WTC11 (cell line): ENCODE measurements around the gene NFATC2. TPM values are rescaled to one million over a fixed set of nuclear protein-coding genes. Genes with fewer than 3 reads are reported as not detected.

Experiments
- ATAC-seq: fragments of 200-7000 bp; cut with Tn5 transposase; 2 replicates; pipeline ENCODE4 v1.10.0; 2021; ENCODE audit warnings: mild to moderate bottlenecking, moderate library complexity
- CTCF ChIA-PET: fragments of 300-600 bp; sonication (Branson Sonifier 250); formaldehyde crosslinking; loops from one replicate; lab custom pipeline; 2021; ENCODE audit warnings: antibody characterized with exemption; lab: Charles Lee
- POLR2A ChIA-PET: fragments of 350-600 bp; sonication (Branson Sonifier 250); formaldehyde crosslinking; loops from one replicate; lab custom pipeline; 2021; ENCODE audit warnings: antibody characterized with exemption; lab: Charles Lee
- DNase-seq: peaks from one replicate; pipeline ENCODE4 v3.0.0; 2021; ENCODE audit warnings: low spot score
- H3K27ac Mint-ChIP-seq: 2 replicates; pipeline ENCODE4 v1.8.0; 2021; ENCODE audit warnings: mixed read lengths
- H3K27me3 Mint-ChIP-seq: 2 replicates; pipeline ENCODE4 v1.8.0; 2021; ENCODE audit warnings: low read depth, mild to moderate bottlenecking, moderate library complexity, mixed read lengths
- H3K36me3 Mint-ChIP-seq: 2 replicates; pipeline ENCODE4 v1.8.0; 2021; ENCODE audit warnings: mixed read lengths
- H3K4me1 Mint-ChIP-seq: 2 replicates; pipeline ENCODE4 v1.8.0; 2022; ENCODE audit warnings: mixed read lengths
- H3K4me3 Mint-ChIP-seq: 2 replicates; pipeline ENCODE4 v1.8.0; 2021; ENCODE audit warnings: mild to moderate bottlenecking, moderate library complexity, mixed read lengths
- H3K9me3 Mint-ChIP-seq: 2 replicates; pipeline ENCODE4 v1.8.0; 2021; ENCODE audit warnings: mixed read lengths
- ATF6 ChIP-seq: sonication (generic); formaldehyde crosslinking; IDR thresholded peaks from 2 replicates; pipeline ENCODE4 v1.8.1; 2023; ENCODE audit warnings: mild to moderate bottlenecking, missing genetic modification reagents
- E2F1 ChIP-seq: sonication (generic); formaldehyde crosslinking; IDR thresholded peaks from 2 replicates; pipeline ENCODE4 v1.8.0; 2022; ENCODE audit warnings: mild to moderate bottlenecking, missing genetic modification reagents
- ERG ChIP-seq: fragments of 250-450 bp; sonication (Bioruptor Pico); IDR thresholded peaks from 2 replicates; pipeline ENCODE4 v1.8.0; 2021; ENCODE audit warnings: mild to moderate bottlenecking
- ESRRA ChIP-seq: sonication (generic); formaldehyde crosslinking; IDR thresholded peaks from 2 replicates; pipeline ENCODE4 v1.8.1; 2022; ENCODE audit warnings: mild to moderate bottlenecking, missing genetic modification reagents, borderline replicate concordance
- ETV6 ChIP-seq: sonication (generic); formaldehyde crosslinking; IDR thresholded peaks from 2 replicates; pipeline ENCODE4 v1.8.1; 2022; ENCODE audit warnings: mild to moderate bottlenecking, missing genetic modification reagents
- FOXJ3 ChIP-seq: sonication (generic); formaldehyde crosslinking; IDR thresholded peaks from 2 replicates; pipeline ENCODE4 v1.9.0; 2021; ENCODE audit warnings: missing genetic modification reagents, mild to moderate bottlenecking, borderline replicate concordance
- FOXK1 ChIP-seq: sonication (generic); formaldehyde crosslinking; IDR thresholded peaks from 2 replicates; pipeline ENCODE4 v1.8.0; 2022; ENCODE audit warnings: mild to moderate bottlenecking, moderate library complexity, missing genetic modification reagents
- GRHL2 ChIP-seq: fragments of 250-450 bp; sonication (Bioruptor Pico); IDR thresholded peaks from 2 replicates; pipeline ENCODE4 v1.8.0; 2022; ENCODE audit warnings: mild to moderate bottlenecking, moderate library complexity; ENCODE audit not compliant: insufficient replicate concordance, severe bottlenecking
- MLX ChIP-seq: sonication (generic); formaldehyde crosslinking; IDR thresholded peaks from 2 replicates; pipeline ENCODE4 v1.8.1; 2023; ENCODE audit warnings: mild to moderate bottlenecking, missing genetic modification reagents, moderate library complexity
- PRRX2 ChIP-seq: fragments of 250-450 bp; sonication (Bioruptor Pico); IDR thresholded peaks from 2 replicates; pipeline ENCODE4 v1.8.0; 2021; ENCODE audit warnings: mild to moderate bottlenecking
- TP53 ChIP-seq: sonication (generic); formaldehyde crosslinking; IDR thresholded peaks from 2 replicates; pipeline ENCODE4 v1.8.1; 2023; ENCODE audit warnings: mild to moderate bottlenecking, missing genetic modification reagents
- USF1 ChIP-seq: sonication (generic); formaldehyde crosslinking; IDR thresholded peaks from 2 replicates; pipeline ENCODE4 v1.8.0; 2022; ENCODE audit warnings: mild to moderate bottlenecking, missing genetic modification reagents
- USF2 ChIP-seq: sonication (generic); formaldehyde crosslinking; IDR thresholded peaks from 2 replicates; pipeline ENCODE4 v1.8.1; 2023; ENCODE audit warnings: mild to moderate bottlenecking, missing genetic modification reagents, moderate library complexity
- ZNF121 ChIP-seq: sonication (generic); formaldehyde crosslinking; IDR thresholded peaks from 2 replicates; pipeline ENCODE4 v1.8.0; 2023; ENCODE audit warnings: missing genetic modification reagents
- ZNF138 ChIP-seq: sonication (generic); formaldehyde crosslinking; conservative IDR thresholded peaks from 2 replicates; pipeline ENCODE4 v1.8.1; 2022; ENCODE audit warnings: mild to moderate bottlenecking, moderate library complexity, missing genetic modification reagents
- ZNF317 ChIP-seq: sonication (generic); formaldehyde crosslinking; IDR thresholded peaks from 2 replicates; pipeline ENCODE4 v1.8.1; 2023; ENCODE audit warnings: low read depth, mild to moderate bottlenecking, moderate library complexity, missing genetic modification reagents, borderline replicate concordance
- ZNF671 ChIP-seq: fragments of 250-450 bp; sonication (Bioruptor Pico); IDR thresholded peaks from 2 replicates; pipeline ENCODE4 v1.8.0; 2021; ENCODE audit warnings: mild to moderate bottlenecking
- total RNA-seq: library from RNA; stranded (reverse); gene quantifications from 3 replicates; pipeline ENCODE4 v1.2.3, GENCODE V29; 2021

The NFATC2 gene
- total RNA-seq, 1 experiment from 2014 or later, result 1.7 TPM

- POLR2A ChIA-PET, result no interaction called here
- CTCF ChIA-PET, result interaction anchor here (0.9 to 1.0 kb wide), 2 partner anchors 11 to 225 kb away, joined by 3 read pairs; no protein-coding TSS in a partner anchor
- no peaks in the 10 kb centered on the region for H3K4me1 Mint-ChIP-seq
- H3K4me3 Mint-ChIP-seq, result no peak overlapping the region
- peaks cover 4% of the 10 kb centered on the region; the same call in 1 of the 2 replicates for H3K27me3 Mint-ChIP-seq
- DNase-seq (no peak), ATAC-seq (no peak)
- TF ChIP-seq ATF6, result no peak
- TF ChIP-seq USF2 (CRISPR knock-in tag), result peak; percentile 77
- no peak for TF ChIP-seq ZNF671
- TF ChIP-seq ZNF138, result no peak
- no peak for TF ChIP-seq TP53
- TF ChIP-seq USF1 (CRISPR knock-in tag), result peak; percentile 62
- H3K27ac Mint-ChIP-seq, result no peak overlapping the region
- H3K9me3 Mint-ChIP-seq, result peaks cover 13% of the 10 kb centered on the region
- H3K36me3 Mint-ChIP-seq, result no peaks in the 10 kb centered on the region
These were observed 35.6 kb upstream of the NFATC2 start for GRCh38 chr20:51578145-51578459.

GRCh38 chr20:51577432-51578144, 35.1 kb upstream of the NFATC2 start:
- no peak for ATAC-seq
- H3K9me3 Mint-ChIP-seq, result peaks cover 13% of the 10 kb centered on the region
- H3K27me3 Mint-ChIP-seq, result peaks cover 4% of the 10 kb centered on the region; the same call in 1 of the 2 replicates
- H3K27ac Mint-ChIP-seq, result no peak overlapping the region
- POLR2A ChIA-PET, result no interaction called here
- no peaks in the 10 kb centered on the region for H3K36me3 Mint-ChIP-seq
- no peak overlapping the region for H3K4me3 Mint-ChIP-seq
- TF ChIP-seq MLX (no peak), ESRRA (CRISPR knock-in tag) (no peak), ZNF317 (CRISPR knock-in tag) (no peak), ATF6 (no peak), E2F1 (CRISPR knock-in tag) (no peak), GRHL2 (no peak), PRRX2 (CRISPR knock-in tag) (no peak), ZNF121 (CRISPR knock-in tag) (no peak), FOXJ3 (CRISPR knock-in tag) (no peak), ERG (CRISPR knock-in tag) (no peak), ETV6 (no peak), FOXK1 (CRISPR knock-in tag) (no peak)
- TF ChIP-seq, all 79 proteins: peak for 0
- no peak for DNase-seq
- H3K4me1 Mint-ChIP-seq, result no peaks in the 10 kb centered on the region
- CTCF ChIA-PET, result interaction anchor here (0.9 to 1.3 kb wide), 3 partner anchors 10 to 590 kb away, joined by 3 to 4 read pairs (median 3); no protein-coding TSS in a partner anchor
